Ovary (tissue), 9 donors: ENCODE data around the gene F8A3. TPM values are rescaled to one million over a fixed set of nuclear protein-coding genes. Genes with fewer than 3 reads are reported as not detected.

Experiments
- DNase-seq, 5 donors: peaks; one replicate each; pipeline ENCODE4 v3.0.0-alpha.2; 2019 to 2020
- H3K27ac ChIP-seq, 2 donors: fragments of 200-600 bp; one replicate each; pipeline versions ENCODE4 v1.5.1 to v1.8.0; 2019 to 2022
- H3K27me3 ChIP-seq: fragments of 200-600 bp; one replicate; pipeline ENCODE4 v1.8.0; 2022
- H3K36me3 ChIP-seq: fragments of 200-600 bp; sonication (generic); one replicate; pipeline ENCODE4 v1.5.1; 2019
- H3K4me1 ChIP-seq: one replicate; pipeline ENCODE4 v1.8.1; 2013; ENCODE audit warnings: mild to moderate bottlenecking, moderate library complexity; ENCODE audit not compliant: insufficient read depth
- H3K4me3 ChIP-seq: fragments of 200-600 bp; sonication (generic); one replicate; pipeline ENCODE4 v1.5.1; 2017
- H3K9me3 ChIP-seq, 2 donors: fragments of 200-600 bp in 1 of 2; sonication (generic) in 1 of 2; one replicate each; pipeline versions ENCODE4 v1.5.1 to v1.8.1; 2013 to 2019; ENCODE audit warnings: mild to moderate bottlenecking in 1 of 2, moderate library complexity in 1 of 2
- EP300 ChIP-seq: sonication (generic); formaldehyde crosslinking; IDR thresholded peaks from one replicate; pipeline ENCODE4 v1.6.1; 2017; ENCODE audit warnings: antibody characterized with exemption
- POLR2A ChIP-seq: fragments of 450-650 bp; IDR thresholded peaks from one replicate; pipeline ENCODE4 v1.6.1; 2017; ENCODE audit warnings: antibody characterized with exemption, mild to moderate bottlenecking, moderate library complexity
- WGBS, 3 donors: extraction: QIAGEN DNeasy Blood & Tissue Kit in 1 of 3; methylation state at CpG; one replicate each; pipeline versions ENCODE4 v1.1.5 to v1.1.7; 2013 to 2017; 5-methylcytosine and 5-hydroxymethylcytosine counted together
- intact Hi-C, 4 donors: fragments of 100-400 bp; cut with DNase I; formaldehyde crosslinking; loops; one replicate each; pipeline versions ENCODE4 v1.11.0 to v1.15.1; 2022 to 2023
- microRNA-seq, 3 donors: library from miRNA; unstranded; fragments of <30 nt; microRNA quantifications; one replicate each; pipeline versions ENCODE4 to v1.2.0, GENCODE V29; 2019 to 2020
- polyA plus RNA-seq, 2 donors: library from polyadenylated mRNA; stranded (reverse); fragments of 200-250 nt in 1 of 2; fragments of 350-450 nt in 1 of 2; fragmentation: Illumina TruSeq in 1 of 2; extraction: RNeasy Lipid Tissue Mini Kit (QIAGEN cat#74804) in 1 of 2; gene quantifications; one replicate each; pipeline ENCODE4 v1.2.3, GENCODE V29; 2013 to 2014
- small RNA-seq: library from RNA; depleted of rRNA; stranded (forward); fragments of <200 nt; gene quantifications from one replicate; pipeline ENCODE3, GENCODE V24; 2016
- total RNA-seq, 7 donors: library from RNA; depleted of rRNA in 2 of 7; stranded (reverse); fragments of >200 nt in 2 of 7; fragmentation: NEBNext Ultra II Directional in 3 of 7; extraction: Animal tissue kit (Norgen Biotek cat#: 25700) in 3 of 7; gene quantifications; one replicate each; pipeline versions ENCODE4 v1.1.0 to v1.2.4, GENCODE V29; 2016 to 2023
- TF ChIP-seq, protein P1 (sequence below), 3 donors: fragments of 450-650 bp in 2 of 3; fragments of 200-600 bp in 1 of 3; IDR thresholded peaks; one replicate each; pipeline versions ENCODE4 v1.5.1 to v1.8.0; 2016 to 2022; ENCODE audit warnings: antibody characterized with exemption in 3 of 3, mild to moderate bottlenecking in 1 of 3
- donor health status: DM: no; HTN: no; CAD: no; lungs with moderate emphysema.
- donor health status: DM: no; HTN: no; CAD: no.
- donor health status: Bipolar disorder and iron deficiency.
- donor health status: DM: yes; HTN: yes; CAD: no.
- donor health status: DM: no; HTN: no; CAD: no.
- donor health status: DM: yes; HTN: yes; CAD: no.

Gene F8A3
- total and polyA plus RNA-seq, 9 donors: 1.1 to 17.3 (median 4.2) TPM; not detected in 1

DNA sequence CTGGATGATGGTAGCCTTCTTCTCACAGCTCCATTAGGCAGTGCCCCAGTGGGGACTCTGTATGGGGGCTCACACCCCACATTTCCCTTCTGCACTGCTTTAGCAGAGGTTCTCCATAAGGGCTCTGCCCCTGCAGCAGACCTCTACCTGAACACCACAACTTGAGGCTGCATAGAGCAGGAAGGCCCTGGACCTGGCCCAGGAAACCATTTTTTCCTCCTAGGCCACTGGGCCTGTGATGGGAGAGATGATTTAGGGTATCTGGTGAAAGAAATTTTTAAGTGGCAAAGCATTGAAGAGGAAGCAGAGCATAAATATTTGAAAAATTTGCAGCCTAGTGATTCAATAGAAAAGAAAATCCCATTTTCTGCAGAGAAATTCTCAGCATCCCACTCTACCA lies 17.3 kb downstream of the F8A3 start:
- no peaks in the 10 kb centered on the region for H3K4me1 ChIP-seq
- intact Hi-C loops: no loop called here
- no peak for DNase-seq
- H3K27ac ChIP-seq: no peak overlapping the region
- H3K4me3 ChIP-seq: no peak overlapping the region
- no peaks in the 10 kb centered on the region for H3K9me3 ChIP-seq
- H3K36me3 ChIP-seq: no peaks in the 10 kb centered on the region
- no peaks in the 10 kb centered on the region for H3K27me3 ChIP-seq
- TF ChIP-seq POLR2A: no peak
- TF ChIP-seq, protein P1, sequence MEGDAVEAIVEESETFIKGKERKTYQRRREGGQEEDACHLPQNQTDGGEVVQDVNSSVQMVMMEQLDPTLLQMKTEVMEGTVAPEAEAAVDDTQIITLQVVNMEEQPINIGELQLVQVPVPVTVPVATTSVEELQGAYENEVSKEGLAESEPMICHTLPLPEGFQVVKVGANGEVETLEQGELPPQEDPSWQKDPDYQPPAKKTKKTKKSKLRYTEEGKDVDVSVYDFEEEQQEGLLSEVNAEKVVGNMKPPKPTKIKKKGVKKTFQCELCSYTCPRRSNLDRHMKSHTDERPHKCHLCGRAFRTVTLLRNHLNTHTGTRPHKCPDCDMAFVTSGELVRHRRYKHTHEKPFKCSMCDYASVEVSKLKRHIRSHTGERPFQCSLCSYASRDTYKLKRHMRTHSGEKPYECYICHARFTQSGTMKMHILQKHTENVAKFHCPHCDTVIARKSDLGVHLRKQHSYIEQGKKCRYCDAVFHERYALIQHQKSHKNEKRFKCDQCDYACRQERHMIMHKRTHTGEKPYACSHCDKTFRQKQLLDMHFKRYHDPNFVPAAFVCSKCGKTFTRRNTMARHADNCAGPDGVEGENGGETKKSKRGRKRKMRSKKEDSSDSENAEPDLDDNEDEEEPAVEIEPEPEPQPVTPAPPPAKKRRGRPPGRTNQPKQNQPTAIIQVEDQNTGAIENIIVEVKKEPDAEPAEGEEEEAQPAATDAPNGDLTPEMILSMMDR (IDR thresholded peaks at IDR 0.05): no peak
- TF ChIP-seq EP300: no peak

DNA sequence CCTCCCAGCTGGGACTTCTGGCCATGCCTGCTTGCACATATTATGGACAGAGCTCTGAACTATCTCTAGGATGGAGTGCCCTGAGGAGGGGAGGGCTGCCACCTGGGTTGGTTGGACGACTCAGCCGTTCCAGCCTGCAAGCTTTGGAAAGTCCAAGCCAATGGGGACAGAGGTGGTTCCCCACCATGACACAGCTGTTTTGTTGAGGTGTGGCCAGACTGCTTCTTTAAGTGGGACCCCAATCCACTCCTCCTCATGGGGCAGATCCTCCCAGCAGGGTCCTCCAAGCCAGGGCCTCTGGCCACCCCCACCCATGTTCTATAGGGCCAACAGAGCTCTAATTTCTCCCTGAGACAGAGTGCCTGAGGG lies 22.7 kb downstream of the F8A3 start:
- Histone ChIP-seq H3K27me3 (no peaks in the 10 kb centered on the region), H3K36me3 (no peaks in the 10 kb centered on the region), H3K27ac (no peak overlapping the region), H3K4me3 (no peak overlapping the region), H3K4me1 (no peaks in the 10 kb centered on the region), H3K9me3 (no peaks in the 10 kb centered on the region)
- intact Hi-C loops: no loop called here
- WGBS, 3 donors: 80 to 86% (median 83%) methylated on average over 2 of the region's 2 CpGs
- TF ChIP-seq, protein P1 (IDR thresholded peaks at IDR 0.05): no peak
- TF ChIP-seq EP300 (no peak), POLR2A (no peak)
- DNase-seq: no peak

DNA sequence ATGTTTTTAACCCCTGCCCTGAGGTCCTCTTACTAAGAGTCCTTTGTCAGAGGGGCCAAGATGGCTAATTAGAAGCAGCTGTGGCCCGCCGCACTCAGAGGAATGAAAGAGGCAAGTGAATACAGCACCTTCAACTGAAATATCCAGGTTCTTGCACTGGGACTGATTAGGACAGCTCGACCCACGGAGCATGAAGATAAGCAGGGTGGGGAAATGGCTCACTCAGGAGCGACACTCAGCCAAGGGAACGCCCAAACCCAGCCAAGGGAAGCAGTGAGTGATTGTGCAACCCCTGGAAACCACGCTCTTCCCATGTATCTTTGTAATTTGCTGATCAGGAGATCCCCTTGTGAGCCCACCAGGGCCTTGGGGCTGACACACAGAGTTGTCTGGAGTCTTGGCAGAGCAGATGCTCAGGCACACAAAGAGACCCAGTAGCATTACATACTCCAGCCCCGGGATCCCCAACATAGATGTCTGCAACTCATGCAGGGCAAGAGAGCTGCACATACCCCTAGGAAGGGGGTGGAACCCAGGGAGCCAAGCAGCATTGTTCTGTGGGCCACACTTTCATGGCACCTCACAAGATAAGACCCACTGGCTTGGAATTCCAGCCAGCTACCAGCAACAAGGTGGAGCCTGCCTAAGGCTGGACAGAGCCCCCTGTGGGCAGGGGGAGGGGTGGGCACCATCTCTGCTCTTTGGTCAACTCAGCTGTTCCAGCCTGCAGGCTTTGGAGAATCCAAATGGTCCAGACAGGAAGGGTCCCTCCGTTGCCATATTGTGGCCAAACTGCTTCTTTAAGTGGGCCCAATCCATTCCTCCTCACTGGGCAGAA lies 23.3 kb downstream of the F8A3 start:
- no peak for DNase-seq
- no peaks in the 10 kb centered on the region for H3K27me3 ChIP-seq
- no peak overlapping the region for H3K27ac ChIP-seq
- no peaks in the 10 kb centered on the region for H3K36me3 ChIP-seq
- WGBS, 3 donors: 69 to 74% (median 72%) methylated on average over 9 of the region's 9 CpGs
- no peaks in the 10 kb centered on the region for H3K4me1 ChIP-seq
- intact Hi-C loops: no loop called here
- TF ChIP-seq EP300 (no peak), POLR2A (no peak)
- TF ChIP-seq, protein P1 (IDR thresholded peaks at IDR 0.05): no peak
- H3K4me3 ChIP-seq: no peak overlapping the region
- H3K9me3 ChIP-seq: no peaks in the 10 kb centered on the region

DNA sequence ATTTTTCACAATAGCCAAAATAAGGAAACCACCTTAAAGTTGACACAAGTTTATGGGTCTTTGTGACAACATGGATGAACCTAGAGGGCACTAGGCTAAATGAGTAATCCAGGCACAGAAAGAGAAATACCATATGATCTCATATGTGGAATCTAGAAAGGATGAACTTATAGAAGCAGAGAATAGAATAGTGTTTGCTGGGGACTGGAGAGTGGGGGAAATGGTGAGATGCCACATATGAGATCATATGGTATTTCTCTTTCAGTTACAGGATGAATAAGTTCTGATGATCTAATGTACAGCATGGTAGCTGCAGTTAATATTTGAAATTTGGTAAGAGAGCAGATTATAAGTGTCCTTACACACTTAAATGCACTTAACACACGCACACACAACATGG lies 40.7 kb downstream of the F8A3 start:
- DNase-seq: no peak
- Histone ChIP-seq H3K4me1 (no peaks in the 10 kb centered on the region), H3K27ac (no peak overlapping the region), H3K36me3 (no peaks in the 10 kb centered on the region), H3K27me3 (no peaks in the 10 kb centered on the region), H3K4me3 (no peak overlapping the region), H3K9me3 (no peaks in the 10 kb centered on the region)
- intact Hi-C loops: no loop called here
- WGBS, 3 donors: 55 to 73% (median 64%) methylated on average over 1 of the region's 1 CpG
- no peak for TF ChIP-seq POLR2A

Small RNAs within 50 kb of the gene (microRNA-seq; reads per million reads assigned to microRNA genes)
- 0 reads per million in 3 donors for gene MIR1184-3

Small RNAs within 50 kb of the gene (small RNA-seq; reads per million reads assigned to genes)
- gene MIR1184-3: not detected

Other genes starting within 250 kb of the F8A3 start
- gene VBP1, start 242.2 kb downstream of the F8A3 start, total RNA-seq: 10 to 100 TPM; 27.7 to 46.0 (median 34.3) TPM
- gene VBP1, start 242.2 kb downstream of the F8A3 start, polyA plus RNA-seq: 10 to 100 TPM; 27.1 to 37.1 TPM
- under 1 TPM; 0.10 to 0.82 (median 0.30) TPM for gene RAB39B, start 194.1 kb downstream of the F8A3 start, total RNA-seq
- 1 to 10 TPM in 1 of 2 donors, under 1 TPM in 1; 0.53 to 1.3 TPM for gene RAB39B, start 194.1 kb downstream of the F8A3 start, polyA plus RNA-seq
- 10 to 100 TPM in 6 of 7 donors, 1 to 10 TPM in 1; 8.3 to 21.5 (median 18.9) TPM for gene CLIC2, start 124.0 kb downstream of the F8A3 start, total RNA-seq
- gene CLIC2, start 124.0 kb downstream of the F8A3 start, polyA plus RNA-seq: 10 to 100 TPM; 13.2 to 18.5 TPM
- gene F8A2, start 76.5 kb downstream of the F8A3 start, total RNA-seq: 1 to 10 TPM in 2 of 7 donors, not detected in 5; 2.5 to 5.3 TPM
- not detected for gene F8A2, start 76.5 kb downstream of the F8A3 start, polyA plus RNA-seq
- 1 to 10 TPM in 4 of 7 donors, under 1 TPM in 3; 0.73 to 5.3 (median 1.3) TPM for gene SPRY3, start 154.0 kb upstream of the F8A3 start, total RNA-seq
- gene SPRY3, start 154.0 kb upstream of the F8A3 start, polyA plus RNA-seq: 1 to 10 TPM in 1 of 2 donors, under 1 TPM in 1; 0.57 to 2.1 TPM
- gene TMLHE, start 154.3 kb upstream of the F8A3 start, total RNA-seq: 10 to 100 TPM; 16.2 to 25.7 (median 19.8) TPM
- 10 to 100 TPM; 12.2 to 22.7 TPM for gene TMLHE, start 154.3 kb upstream of the F8A3 start, polyA plus RNA-seq